GM12891 (cell line): ENCODE measurements around the gene TSTD2.

Experiments used
- PAX5 ChIP-seq: IDR thresholded peaks from 2 replicates; pipeline ENCODE4 v1.6.1; 2011; ENCODE audit warnings: low read length, moderate library complexity, mild to moderate bottlenecking; ENCODE audit not compliant: insufficient read depth, severe bottlenecking
- POLR2A ChIP-seq: IDR thresholded peaks from 2 replicates; pipeline ENCODE4 v1.6.1; 2011; ENCODE audit warnings: low read depth, low read length, control low read depth
- POLR2AphosphoS5 ChIP-seq: IDR thresholded peaks from 2 replicates; pipeline ENCODE4 v1.6.1; 2011; ENCODE audit warnings: low read depth, low read length, control low read depth
- POU2F2 ChIP-seq: IDR thresholded peaks from 2 replicates; pipeline ENCODE4 v1.6.1; 2011; ENCODE audit warnings: low read depth, mild to moderate bottlenecking, control low read depth, low read length, moderate library complexity
- SPI1 ChIP-seq: IDR thresholded peaks from 2 replicates; pipeline ENCODE4 v1.6.1; 2011; ENCODE audit warnings: low read depth, low read length, control low read depth
- TAF1 ChIP-seq: IDR thresholded peaks from 2 replicates; pipeline ENCODE4 v1.6.1; 2011; ENCODE audit warnings: low read depth, low read length, control low read depth

DNA sequence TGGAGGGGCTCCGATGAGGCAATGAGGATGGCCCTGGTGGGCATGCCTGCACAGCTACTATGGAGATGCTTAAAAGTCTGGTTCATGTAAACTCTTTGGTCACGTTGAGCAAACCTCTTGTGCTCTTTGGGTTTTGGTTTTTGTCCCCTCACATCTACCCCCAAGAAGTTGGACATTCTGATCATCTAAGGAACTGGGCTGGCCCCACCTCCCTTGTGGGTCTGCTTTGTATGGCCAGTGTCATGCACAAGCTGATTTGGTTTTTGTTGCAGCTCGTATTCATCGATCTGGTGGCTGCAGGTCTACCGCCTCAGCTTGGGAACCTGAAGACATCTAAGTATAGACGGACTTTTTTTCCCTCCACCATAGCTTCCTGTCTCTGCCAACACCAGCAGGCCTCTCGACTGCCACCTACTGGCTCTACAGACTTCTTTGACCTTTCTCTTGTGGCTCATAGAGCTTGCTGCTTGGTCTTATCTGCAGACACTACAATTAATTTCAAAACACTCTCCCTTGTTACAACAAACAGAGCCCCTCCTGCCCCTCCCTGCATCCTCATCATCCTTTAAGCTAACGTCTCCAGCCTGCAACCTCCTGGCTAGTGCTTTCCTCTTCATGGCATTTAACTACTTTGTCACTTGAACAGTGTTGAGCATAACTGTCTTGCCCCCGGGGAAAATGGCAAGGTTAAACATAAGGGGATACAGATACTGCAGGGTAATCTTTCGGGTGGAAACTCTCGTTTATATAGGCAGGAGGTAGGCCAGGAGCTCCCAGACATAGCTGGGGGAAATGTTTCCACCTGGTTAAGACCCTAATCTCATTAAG, 34.5 kb downstream of the TSTD2 start:
- TF ChIP-seq POLR2A (0 out of 2 replicates have a peak, but pooled peaks have one; percentile 5), POLR2AphosphoS5 (no peak), POU2F2 (no peak), TAF1 (no peak), SPI1 (peak; percentile 16), PAX5 (no peak)
